Lower leg skin (tissue), 3 donors: Measurements from ENCODE around the gene ELAVL2.

ENCODE experiments used
- CTCF ChIP-seq, 3 donors: fragments of 450-650 bp; IDR thresholded peaks; one replicate each; pipeline ENCODE4 v1.5.1; 2016; ENCODE audit warnings: antibody characterized with exemption in 3 of 3, mild to moderate bottlenecking in 3 of 3, moderate library complexity in 2 of 3
- POLR2A ChIP-seq, 2 donors: fragments of 450-650 bp; IDR thresholded peaks; one replicate each; pipeline ENCODE4 v1.6.1; 2016 to 2017; ENCODE audit warnings: antibody characterized with exemption in 2 of 2, mild to moderate bottlenecking in 1 of 2, moderate library complexity in 1 of 2

GRCh38 chr9:23764219-23764618 is 61.8 kb downstream of the ELAVL2 start:
- TF ChIP-seq POLR2A (IDR thresholded peaks at IDR 0.05) (no peak), CTCF (IDR thresholded peaks at IDR 0.05) (no peak)
